ENCODE data around the gene TMEM79. TPM values are rescaled to one million over a fixed set of nuclear protein-coding genes. Genes with fewer than 3 reads are reported as not detected.

The TMEM79 gene
- total RNA-seq, result 0.91 and 1.2 TPM in 2 replicates

DNA sequence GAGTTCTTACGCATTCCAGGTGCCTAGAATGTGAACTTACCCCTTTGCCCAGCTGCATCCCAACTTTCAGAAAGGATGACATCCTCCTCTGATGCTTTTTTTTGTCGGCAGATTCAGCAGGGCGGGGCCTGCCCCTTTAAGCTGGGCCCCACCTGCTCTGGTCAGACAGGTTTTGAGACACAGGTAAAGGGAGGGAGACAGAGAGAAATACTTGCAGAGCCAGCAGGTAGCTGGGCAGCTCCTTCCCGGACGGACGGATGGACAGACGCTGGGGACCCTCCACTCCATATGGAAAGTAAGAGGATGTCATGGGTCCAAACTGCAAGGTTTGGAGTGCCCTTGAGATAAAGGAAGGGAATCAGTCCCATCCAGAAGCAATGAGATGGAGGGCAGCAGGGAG, at the start of gene TMEM79:
TMEM79 (plus strand) TSS at position 214 of the 400 bp plus-strand sequence. CDS start 902 bp downstream, outside the sequence.

GRCh38 chr1:156241926-156242325, 42.2 kb upstream of the TMEM79 start, which contains the start of gene BGLAP:
Gene BGLAP (plus strand): TSS chr1:156242184. CDS start chr1:156242232, 48 bp downstream.

DNA sequence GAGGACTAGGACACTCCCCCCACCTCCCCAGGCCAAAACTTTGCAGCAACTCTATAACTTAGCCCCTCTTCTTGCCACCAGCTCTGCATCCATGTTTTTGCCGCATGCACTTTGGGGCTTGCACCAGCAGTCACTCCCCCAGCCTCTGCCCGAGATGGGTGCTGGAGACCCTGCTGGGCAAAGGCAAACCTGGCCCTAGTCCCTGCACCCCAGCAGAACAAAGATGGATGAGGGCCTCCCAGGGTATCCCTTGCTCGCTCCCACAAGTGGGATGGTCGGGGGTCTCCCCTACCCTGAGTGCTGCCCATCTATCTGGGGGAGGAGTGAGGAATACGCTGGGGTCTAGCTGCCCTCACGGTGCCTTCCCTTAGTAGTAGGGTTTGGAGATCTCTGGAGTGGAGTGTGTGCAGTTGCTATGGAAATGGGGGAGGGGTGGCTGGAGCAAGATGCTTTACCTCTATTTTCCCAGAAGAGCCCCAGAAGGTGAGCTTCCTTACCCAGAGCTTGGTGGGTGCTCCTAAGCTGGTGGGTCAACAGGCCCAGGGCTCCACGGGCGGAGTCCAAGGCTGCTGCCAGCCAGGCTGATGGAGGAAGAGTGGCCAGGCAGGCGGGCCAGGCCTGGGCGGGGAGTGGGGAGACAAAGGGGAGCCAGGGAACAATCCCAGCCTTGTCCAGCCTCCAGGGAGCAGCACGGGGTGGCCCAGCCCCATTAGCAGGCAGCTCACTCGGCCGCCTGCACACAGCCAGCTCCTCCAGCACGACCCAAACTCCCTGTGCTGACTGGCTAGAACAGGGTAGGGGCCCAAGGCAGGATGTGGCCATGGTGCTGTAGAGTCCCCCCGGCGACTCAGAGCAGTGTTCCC, 36.4 kb upstream of the TMEM79 start, which contains the start of gene PAQR6:
PAQR6 (minus strand) TSS at position 597 of the 863 bp plus-strand sequence. CDS start 1,325 bp downstream, outside the sequence.

DNA sequence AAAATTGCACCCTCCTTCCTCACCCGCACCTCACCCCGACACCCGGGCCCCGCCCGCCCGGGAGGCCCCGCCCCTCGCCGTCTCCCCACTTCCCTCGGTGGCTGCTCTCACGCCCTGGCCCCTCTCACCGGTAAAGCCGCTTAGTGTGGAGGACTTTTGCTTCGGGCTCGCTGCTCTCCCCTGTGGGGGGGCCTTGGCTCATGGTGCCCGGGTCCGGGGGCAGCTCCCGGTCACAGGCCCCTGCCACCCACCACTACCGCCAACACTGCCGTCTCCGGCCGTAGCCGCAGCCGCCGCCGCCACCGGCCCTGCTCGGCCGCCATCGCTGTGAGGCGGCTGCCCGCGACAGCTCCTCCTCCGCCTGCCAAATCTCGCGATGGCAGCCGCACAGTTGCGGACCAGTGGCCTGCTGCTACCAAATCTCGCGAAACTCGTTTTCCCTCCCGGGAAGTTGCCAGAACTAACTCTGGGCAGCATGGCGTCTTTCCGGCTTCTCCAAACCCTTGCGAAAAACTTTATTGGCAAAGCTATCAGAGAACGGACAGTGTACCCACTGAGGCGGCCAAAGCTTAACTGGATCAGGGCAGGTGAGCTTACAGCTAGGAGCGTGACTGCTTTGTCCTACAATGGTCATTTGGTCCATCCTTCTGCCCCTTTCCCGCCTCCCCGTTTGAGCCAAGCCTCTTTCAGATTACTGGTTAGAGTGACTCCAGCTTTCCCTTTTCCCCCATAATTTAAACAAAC, 1.5 kb upstream of the TMEM79 start, which contains the start of gene SMG5:
SMG5 (minus strand) TSS at position 347 of the 744 bp plus-strand sequence; CDS start at position 202, 145 bp downstream.

DNA sequence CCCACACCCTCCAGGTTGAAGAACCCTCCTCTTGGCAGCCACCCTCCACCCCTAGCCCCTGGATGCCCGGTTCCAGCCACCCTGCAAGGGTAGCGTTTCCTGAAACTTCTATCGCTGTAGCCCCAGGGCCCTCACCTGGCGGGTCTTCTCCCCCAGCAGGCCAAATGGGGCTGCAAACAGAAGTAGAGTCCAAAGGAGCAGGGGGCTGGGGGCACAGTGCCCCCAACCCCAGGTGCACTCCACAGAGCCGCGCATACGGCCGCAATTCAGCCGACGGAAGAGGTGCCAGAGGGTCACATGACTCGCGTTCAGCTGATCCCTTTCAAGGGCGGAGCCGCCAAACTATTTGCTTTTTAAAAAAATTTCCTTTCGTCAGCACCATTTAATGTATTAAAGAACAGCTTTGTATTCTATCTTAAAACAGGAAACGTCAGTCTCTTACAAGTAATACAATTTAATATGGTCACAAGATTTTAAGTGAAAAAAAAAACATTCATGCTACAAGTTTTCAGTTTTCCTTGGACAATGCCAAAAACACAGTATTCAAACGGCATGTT, 11.3 kb downstream of the TMEM79 start, which contains the start of gene GLMP:
GLMP (minus strand) TSS at position 289 of the 557 bp plus-strand sequence; CDS start at position 255, 34 bp downstream.

DNA sequence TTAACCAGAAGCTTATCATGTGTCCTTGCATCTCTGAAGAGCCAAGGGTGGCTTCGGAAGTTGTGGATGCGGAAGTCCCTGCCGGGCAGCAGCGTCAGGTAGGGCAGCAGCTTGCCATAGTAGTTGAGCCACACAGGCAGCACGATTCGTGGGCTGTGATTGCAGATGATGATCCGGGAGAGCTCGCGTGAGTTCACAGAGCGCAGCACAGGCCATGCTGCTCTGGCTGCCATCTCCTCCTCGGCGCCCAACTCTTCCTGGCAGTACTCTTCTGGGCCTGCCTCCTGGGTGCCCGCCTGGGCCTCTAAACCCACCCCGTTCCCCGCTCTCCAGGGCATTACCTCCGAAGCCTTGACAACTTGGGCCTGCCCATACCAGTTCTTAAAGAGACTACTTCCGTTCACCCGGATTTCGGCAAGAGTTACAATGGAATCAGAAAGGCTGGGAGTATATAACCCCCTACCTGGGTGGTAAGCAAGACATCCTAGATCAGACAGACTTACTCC, 14.8 kb downstream of the TMEM79 start, which contains the start of gene VHLL:
VHLL (minus strand) TSS at position 456 of the 506 bp plus-strand sequence; CDS start at position 338, 118 bp downstream.

GRCh38 chr1:156338180-156338976, 54.3 kb downstream of the TMEM79 start, which contains the start of the genes CCT3 and TSACC:
Gene CCT3 (minus strand): TSS chr1:156338292. CDS start chr1:156338184, 108 bp downstream.
Gene TSACC (plus strand): TSS chr1:156338526. CDS start chr1:156339758, 1,232 bp downstream.

Other genes with a start within 250 kb of the TMEM79 start
- gene UBQLN4, start 230.5 kb upstream of the TMEM79 start, total RNA-seq, result 9.9 and 12.3 TPM in 2 replicates
- gene LAMTOR2, start 229.5 kb upstream of the TMEM79 start, total RNA-seq, result 35.1 and 35.9 TPM in 2 replicates
- 0.13 TPM in 1 of 2 replicates, not detected in the other for gene RAB25, start 223.2 kb upstream of the TMEM79 start, total RNA-seq
- gene MEX3A, start 201.9 kb upstream of the TMEM79 start, total RNA-seq, result 0.91 and 1.1 TPM in 2 replicates
- gene LMNA, start 169.6 kb upstream of the TMEM79 start, total RNA-seq, result 866 and 1,017 TPM in 2 replicates
- gene SEMA4A, start 130.7 kb upstream of the TMEM79 start, total RNA-seq, result 2.5 and 2.9 TPM in 2 replicates
- gene SLC25A44, start 90.2 kb upstream of the TMEM79 start, total RNA-seq, result 11.0 and 15.3 TPM in 2 replicates
- 27.6 and 32.4 TPM in 2 replicates for gene PMF1, start 71.3 kb upstream of the TMEM79 start, total RNA-seq
- gene BGLAP, start 42.1 kb upstream of the TMEM79 start, total RNA-seq, result 0.32 TPM in 1 of 2 replicates, not detected in the other
- gene PAQR6, start 36.3 kb upstream of the TMEM79 start, total RNA-seq, result 0.26 and 0.43 TPM in 2 replicates
- gene SMG5, start 1.5 kb upstream of the TMEM79 start, total RNA-seq, result 31.4 and 37.4 TPM in 2 replicates
- 79.1 and 92.9 TPM in 2 replicates for gene GLMP, start 11.4 kb downstream of the TMEM79 start, total RNA-seq
- gene VHLL, start 15.0 kb downstream of the TMEM79 start, total RNA-seq, result 0.22 TPM in 1 of 2 replicates, not detected in the other
- 195 and 293 TPM in 2 replicates for gene CCT3, start 54.0 kb downstream of the TMEM79 start, total RNA-seq
- gene TSACC, start 54.2 kb downstream of the TMEM79 start, total RNA-seq, result 0.65 TPM in 1 of 2 replicates, not detected in the other
- not detected in 2 replicates for gene RHBG, start 84.9 kb downstream of the TMEM79 start, total RNA-seq
- 14.7 and 19.6 TPM in 2 replicates for gene MEF2D, start 216.4 kb downstream of the TMEM79 start, total RNA-seq